SK-N-MC (cell line): ENCODE measurements around the gene ST3GAL4.
A peak's percentile ranks its signal among the peaks of the same experiment; 100 is the strongest.

Experiments used
- DNase-seq: peaks from one replicate; pipeline ENCODE4 v3.0.0-alpha.2; 2011; ENCODE audit warnings: low read depth, low spot score
- H3K27ac ChIP-seq: fragments of 200-600 bp; sonication (generic); 2 replicates; pipeline ENCODE4 v1.5.1; 2016; ENCODE audit warnings: mixed run types
- H3K36me3 ChIP-seq: fragments of 200-600 bp; sonication (generic); 2 replicates; pipeline ENCODE4 v1.6.1; 2017; ENCODE audit warnings: antibody characterized with exemption, low read length, mixed read lengths; ENCODE audit not compliant: insufficient read depth
- H3K4me3 ChIP-seq: fragments of 200-600 bp; sonication (generic); 2 replicates; pipeline ENCODE4 v1.5.1; 2016
- H3K9ac ChIP-seq: fragments of 200-600 bp; sonication (generic); 2 replicates; pipeline ENCODE4 v1.8.0; 2017; ENCODE audit warnings: mixed run types, mixed read lengths; ENCODE audit not compliant: insufficient read length
- H3K9me3 ChIP-seq: fragments of 200-600 bp; sonication (generic); 2 replicates; pipeline ENCODE4 v1.6.1; 2017; ENCODE audit warnings: low read depth, mild to moderate bottlenecking, antibody characterized with exemption, low read length, moderate library complexity, mixed read lengths
- EZH2 ChIP-seq: fragments of 200-600 bp; sonication (generic); IDR thresholded peaks from one replicate; pipeline ENCODE4 v1.6.1; 2017; ENCODE audit warnings: antibody characterized with exemption
- FOXP2 ChIP-seq: optimal IDR thresholded peaks from 2 replicates; pipeline ENCODE3; 2011; ENCODE audit warnings: mild to moderate bottlenecking, moderate library complexity; ENCODE audit not compliant: insufficient read depth; ENCODE audit errors: extremely low read length, control extremely low read depth
- POLR2AphosphoS5 ChIP-seq: IDR thresholded peaks from 2 replicates; pipeline ENCODE4 v1.6.1; 2012; ENCODE audit warnings: mild to moderate bottlenecking, low read depth, low read length, borderline replicate concordance

ST3GAL4 gene

GRCh38 chr11:126348806-126349582, 6.5 kb upstream of the ST3GAL4 start:
- H3K9me3 ChIP-seq: no peaks in the 10 kb centered on the region
- no peak overlapping the region for H3K9ac ChIP-seq
- no peak for DNase-seq
- TF ChIP-seq POLR2AphosphoS5 (no peak), FOXP2 (no peak), EZH2 (no peak)
- no peak overlapping the region for H3K4me3 ChIP-seq
- peak overlapping the region; percentile 81 for H3K27ac ChIP-seq
- peaks cover 25% of the 10 kb centered on the region for H3K36me3 ChIP-seq

GRCh38 chr11:126350836-126351235, 4.7 kb upstream of the ST3GAL4 start:
- H3K4me3 ChIP-seq: peak overlapping the region; percentile 19; the same call in 1 of the 2 replicates
- no peak for DNase-seq
- H3K9me3 ChIP-seq: no peaks in the 10 kb centered on the region
- TF ChIP-seq POLR2AphosphoS5 (no peak), EZH2 (no peak), FOXP2 (no peak)
- peaks cover 25% of the 10 kb centered on the region for H3K36me3 ChIP-seq
- H3K9ac ChIP-seq: no peak overlapping the region
- peak overlapping the region; percentile 48 for H3K27ac ChIP-seq

DNA sequence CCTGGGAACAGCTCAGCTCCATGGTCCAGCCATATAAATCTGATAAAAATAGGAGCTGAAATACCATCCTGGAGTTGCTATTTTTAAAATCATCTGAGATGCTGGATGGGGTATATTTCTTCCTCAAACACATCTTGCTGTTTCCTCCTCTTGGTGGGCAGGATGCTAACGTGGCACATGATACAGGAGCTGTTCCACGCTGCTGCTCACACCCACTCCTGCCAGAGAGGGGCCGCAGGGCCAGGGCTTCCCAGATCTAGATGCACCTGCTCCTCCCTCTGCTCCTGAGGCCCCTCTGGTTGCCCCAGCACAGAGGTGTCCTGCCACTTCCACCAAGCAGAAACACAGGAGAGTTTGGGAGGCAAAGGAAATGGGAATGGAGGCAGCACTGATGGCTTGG, 3.3 kb upstream of the ST3GAL4 start:
- Histone ChIP-seq H3K9me3 (no peaks in the 10 kb centered on the region), H3K9ac (no peak overlapping the region), H3K4me3 (no peak overlapping the region), H3K36me3 (peaks cover 25% of the 10 kb centered on the region), H3K27ac (no peak overlapping the region)
- TF ChIP-seq FOXP2 (no peak), EZH2 (no peak)
- DNase-seq: no peak

- Histone ChIP-seq H3K4me3 (peak overlapping the region; percentile 60), H3K9ac (no peak overlapping the region)
These were observed 2.3 kb upstream of the ST3GAL4 start for GRCh38 chr11:126352934-126353801.

GRCh38 chr11:126354631-126355323, 709 bp upstream of the ST3GAL4 start:
- no peak for TF ChIP-seq FOXP2
- no peak for TF ChIP-seq POLR2AphosphoS5
- TF ChIP-seq EZH2: no peak
- peaks cover 22% of the 10 kb centered on the region for H3K36me3 ChIP-seq
- H3K9ac ChIP-seq: peak overlapping the region; percentile 94
- H3K9me3 ChIP-seq: no peaks in the 10 kb centered on the region
- peak overlapping the region; percentile 82 for H3K27ac ChIP-seq
- no peak for DNase-seq
- peak overlapping the region; percentile 98 for H3K4me3 ChIP-seq

More at GRCh38 chr11:126352934-126353801, 2.3 kb upstream of the ST3GAL4 start:
- Histone ChIP-seq H3K36me3 (peaks cover 22% of the 10 kb centered on the region), H3K9me3 (no peaks in the 10 kb centered on the region), H3K27ac (peak overlapping the region; percentile 33; the same call in 1 of the 2 replicates)
- no peak for DNase-seq
- TF ChIP-seq EZH2 (no peak), POLR2AphosphoS5 (no peak), FOXP2 (no peak)

- peak overlapping the region; percentile 21 for H3K27ac ChIP-seq
- no peak for DNase-seq
These were observed 726 bp downstream of the ST3GAL4 start for GRCh38 chr11:126355926-126356897.

More at GRCh38 chr11:126355926-126356897, 726 bp downstream of the ST3GAL4 start:
- peak overlapping the region; percentile 72 for H3K9ac ChIP-seq
- no peaks in the 10 kb centered on the region for H3K9me3 ChIP-seq
- peak overlapping the region; percentile 98 for H3K4me3 ChIP-seq
- H3K36me3 ChIP-seq: peaks cover 11% of the 10 kb centered on the region
- TF ChIP-seq FOXP2 (no peak), POLR2AphosphoS5 (no peak)
